Retinal pigment epithelial cell (primary cell): ENCODE results near the gene GPC5.

Source experiments
- DNase-seq: peaks from one replicate; pipeline ENCODE4 v3.0.0-alpha.2; 2010; ENCODE audit warnings: low read depth
- H3K4me3 ChIP-seq: 2 replicates; pipeline ENCODE4 v1.5.1; 2011; ENCODE audit warnings: mild to moderate bottlenecking, low read length, control low read depth, moderate library complexity
- TF ChIP-seq, protein P1 (sequence below): conservative IDR thresholded peaks from 2 replicates; pipeline ENCODE4 v1.5.1; 2011; ENCODE audit warnings: low read depth, low read length, control low read depth, inconsistent platforms

Gene GPC5

DNA sequence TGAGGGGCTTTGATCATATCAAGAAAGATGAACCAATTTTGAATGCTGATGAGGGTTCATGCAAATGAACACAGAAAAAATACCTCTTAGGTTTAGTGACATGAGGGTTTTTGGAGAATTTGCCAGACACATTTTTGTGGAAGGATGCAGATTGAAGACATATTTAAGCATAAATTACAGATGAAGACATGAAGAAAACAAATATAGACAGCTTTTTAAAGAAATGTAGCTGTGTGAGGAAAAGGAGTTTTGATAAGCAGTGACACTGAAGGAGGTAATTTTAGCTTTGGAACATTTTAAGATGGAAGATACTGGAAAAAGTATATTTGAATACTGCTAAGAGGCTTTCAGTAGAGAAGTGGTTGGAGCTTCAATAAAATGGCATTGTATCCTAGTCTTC, 1017.4 kb downstream of the GPC5 start:
- DNase-seq, result no peak
- TF ChIP-seq, protein P1, sequence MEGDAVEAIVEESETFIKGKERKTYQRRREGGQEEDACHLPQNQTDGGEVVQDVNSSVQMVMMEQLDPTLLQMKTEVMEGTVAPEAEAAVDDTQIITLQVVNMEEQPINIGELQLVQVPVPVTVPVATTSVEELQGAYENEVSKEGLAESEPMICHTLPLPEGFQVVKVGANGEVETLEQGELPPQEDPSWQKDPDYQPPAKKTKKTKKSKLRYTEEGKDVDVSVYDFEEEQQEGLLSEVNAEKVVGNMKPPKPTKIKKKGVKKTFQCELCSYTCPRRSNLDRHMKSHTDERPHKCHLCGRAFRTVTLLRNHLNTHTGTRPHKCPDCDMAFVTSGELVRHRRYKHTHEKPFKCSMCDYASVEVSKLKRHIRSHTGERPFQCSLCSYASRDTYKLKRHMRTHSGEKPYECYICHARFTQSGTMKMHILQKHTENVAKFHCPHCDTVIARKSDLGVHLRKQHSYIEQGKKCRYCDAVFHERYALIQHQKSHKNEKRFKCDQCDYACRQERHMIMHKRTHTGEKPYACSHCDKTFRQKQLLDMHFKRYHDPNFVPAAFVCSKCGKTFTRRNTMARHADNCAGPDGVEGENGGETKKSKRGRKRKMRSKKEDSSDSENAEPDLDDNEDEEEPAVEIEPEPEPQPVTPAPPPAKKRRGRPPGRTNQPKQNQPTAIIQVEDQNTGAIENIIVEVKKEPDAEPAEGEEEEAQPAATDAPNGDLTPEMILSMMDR, result no peak
- H3K4me3 ChIP-seq, result no peak overlapping the region

- DNase-seq, result no peak
- TF ChIP-seq, protein P1, result no peak
- H3K4me3 ChIP-seq, result no peak overlapping the region
These were observed 1020.5 kb downstream of the GPC5 start for GRCh38 chr13:92418818-92419412.

DNA sequence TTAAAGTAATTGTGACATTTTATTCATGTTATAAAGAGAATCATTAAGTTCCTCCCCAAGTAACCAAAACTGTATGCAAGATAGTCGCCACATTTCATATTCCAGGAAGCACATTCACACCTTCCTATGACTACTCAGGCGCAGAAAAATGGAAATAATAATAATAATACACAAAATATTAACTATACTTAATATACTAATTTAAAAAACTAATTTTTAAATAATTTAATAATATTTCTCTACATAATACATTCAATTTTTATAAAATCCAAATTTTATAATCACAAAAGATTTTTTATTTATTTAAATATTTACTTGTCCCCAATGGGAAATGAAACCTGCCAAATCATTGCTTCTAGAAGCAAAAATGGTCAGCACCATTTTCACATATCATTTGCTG, 1030.8 kb downstream of the GPC5 start:
- no peak for DNase-seq
- no peak overlapping the region for H3K4me3 ChIP-seq
- TF ChIP-seq, protein P1, result no peak

DNA sequence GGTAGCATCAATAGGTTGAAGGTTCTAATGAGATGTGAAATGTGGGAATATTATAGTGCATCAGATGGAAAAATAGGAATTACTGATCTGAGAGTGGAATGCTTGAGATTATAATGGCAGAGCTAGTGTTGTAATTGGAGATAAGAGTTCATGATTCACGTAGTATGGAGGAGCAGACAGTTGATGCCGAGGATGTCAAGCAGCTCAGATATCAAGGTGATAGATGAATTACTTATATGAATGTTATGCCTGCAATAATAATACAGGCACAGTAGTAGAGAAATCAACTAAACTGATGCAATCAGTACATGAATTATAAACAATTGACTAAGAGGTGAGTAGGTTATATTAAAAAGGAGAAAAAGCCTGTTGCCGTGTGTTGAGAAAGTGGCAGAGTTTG, 1035.0 kb downstream of the GPC5 start:
- TF ChIP-seq, protein P1, result no peak
- no peak overlapping the region for H3K4me3 ChIP-seq
- DNase-seq, result no peak

- no peak for DNase-seq
- no peak overlapping the region for H3K4me3 ChIP-seq
- TF ChIP-seq, protein P1, result no peak
These were observed 1035.5 kb downstream of the GPC5 start for GRCh38 chr13:92433963-92434362.

- TF ChIP-seq, protein P1, result no peak
These were observed 1038.5 kb downstream of the GPC5 start for GRCh38 chr13:92436924-92437323.

GRCh38 chr13:92444244-92444643, 1045.8 kb downstream of the GPC5 start:
- no peak overlapping the region for H3K4me3 ChIP-seq
- TF ChIP-seq, protein P1, result no peak
- no peak for DNase-seq

More at GRCh38 chr13:92436924-92437323, 1038.5 kb downstream of the GPC5 start:
- DNase-seq, result no peak
- H3K4me3 ChIP-seq, result no peak overlapping the region
